ENCODE data around the gene SLC2A13. TPM values are rescaled to one million over a fixed set of nuclear protein-coding genes. Genes with fewer than 3 reads are reported as not detected.

Gene SLC2A13
- polyA plus RNA-seq, result 10 to 100 TPM in 1 of 4 donors, 1 to 10 TPM in 3; 1.1 to 28.5 (median 3.0) TPM
- long read RNA-seq, donor 1, full-length matches to known transcripts, result 5 of 5 reads
- long read RNA-seq, donor 1, partial matches to known transcripts, result 0 of 5 reads
- long read RNA-seq, donor 1, other reads (novel, unspliced or antisense), result 0 of 5 reads
- long read RNA-seq, donor 2, partial matches to known transcripts, result 0 of 1 reads
- long read RNA-seq, donor 2, other reads (novel, unspliced or antisense), result 0 of 1 reads
- long read RNA-seq, donor 3, partial matches to known transcripts, result 0 of 2 reads
- long read RNA-seq, donor 3, other reads (novel, unspliced or antisense), result 0 of 2 reads
- long read RNA-seq, donor 4, full-length matches to known transcripts, result 1 of 1 reads
- long read RNA-seq, donor 4, partial matches to known transcripts, result 0 of 1 reads
- long read RNA-seq, donor 4, other reads (novel, unspliced or antisense), result 0 of 1 reads
- long read RNA-seq, donor 5, full-length matches to known transcripts, result 2 of 2 reads
- long read RNA-seq, donor 5, partial matches to known transcripts, result 0 of 2 reads
- long read RNA-seq, donor 5, other reads (novel, unspliced or antisense), result 0 of 2 reads
- long read RNA-seq, donor 6, result 0 reads
- long read RNA-seq, donor 7, result 0 reads
- long read RNA-seq, donor 8, result 0 reads
- long read RNA-seq, donor 9, full-length matches to known transcripts, result 1 of 1 reads
- long read RNA-seq, donor 9, partial matches to known transcripts, result 0 of 1 reads
- long read RNA-seq, donor 9, other reads (novel, unspliced or antisense), result 0 of 1 reads
- long read RNA-seq, donor 10, full-length matches to known transcripts, result 8 of 8 reads
- long read RNA-seq, donor 10, partial matches to known transcripts, result 0 of 8 reads
- long read RNA-seq, donor 10, other reads (novel, unspliced or antisense), result 0 of 8 reads

DNA sequence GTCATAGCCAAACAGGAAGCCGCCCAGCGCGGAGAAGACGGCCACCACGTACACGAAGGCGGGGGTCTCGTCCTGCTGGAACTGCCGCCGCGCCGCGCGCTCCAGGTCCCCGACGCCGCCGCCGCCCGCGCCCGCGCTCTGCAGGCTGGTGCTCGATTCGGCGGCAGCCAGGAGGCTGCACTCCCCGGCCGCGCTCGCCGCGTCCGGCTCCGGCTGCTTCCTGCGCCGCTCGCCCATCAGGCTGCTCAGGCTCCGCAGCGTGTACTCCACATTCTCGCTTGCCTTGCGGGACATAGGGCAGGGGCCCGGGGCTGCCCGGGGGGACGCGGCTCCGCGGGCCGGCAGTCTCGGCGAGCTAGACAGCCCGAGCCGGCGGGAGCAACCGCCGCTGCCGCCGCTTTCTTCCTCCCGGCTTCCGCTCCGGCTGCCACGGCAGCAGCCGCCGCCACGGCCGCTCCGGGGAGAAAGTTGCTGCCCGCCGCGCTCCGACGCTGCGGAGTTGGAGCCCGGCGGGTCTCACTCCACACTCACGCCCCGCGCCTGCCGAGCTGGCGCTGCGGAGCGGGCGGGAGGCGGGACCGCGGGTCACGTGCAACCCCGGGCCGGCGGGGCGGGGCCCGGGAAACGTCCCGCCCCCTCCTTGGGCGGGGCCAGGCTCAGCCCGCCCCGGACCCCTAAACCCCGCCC, at the start of gene SLC2A13:
Gene SLC2A13 (minus strand): TSS at position 567 of the 687 bp plus-strand sequence. CDS start 273 bp downstream, at position 294.
- no peaks in the 10 kb centered on the region for H3K36me3 ChIP-seq (ENCODE audit: control insufficient read depth in 3 of 3, insufficient read depth in 2 of 3, low read depth in 1 of 3, low read length in 3 of 3)
- no peaks in the 10 kb centered on the region for H3K9me3 ChIP-seq (ENCODE audit: control insufficient read depth in 2 of 2, insufficient read depth in 1 of 2, low read depth in 1 of 2, low read length in 1 of 2)
- peak; percentile 80 to 86 for DNase-seq
- peak within 1 kb of the TSS; percentile 68 to 81 (median 73) for H3K4me3 ChIP-seq (ENCODE audit: low read depth in 1 of 3, low read length in 3 of 3)
- peak within 1 kb of the TSS; percentile 35 to 81 (median 52) for H3K27ac ChIP-seq (ENCODE audit: low read depth in 1 of 3, low read length in 2 of 3)
- H3K27me3 ChIP-seq (ENCODE audit: control insufficient read depth in 3 of 3, insufficient read depth in 3 of 3, low read length in 3 of 3), result no peaks in the 10 kb centered on the region
- no peak for FAIRE-seq
- peaks cover 0 to 21% (median 1%) of the 10 kb centered on the region in 3 donors for H3K4me1 ChIP-seq (ENCODE audit: control insufficient read depth in 3 of 3, insufficient read depth in 2 of 3, low read depth in 1 of 3, low read length in 2 of 3)
- 0 to 1% (median 0%) methylated on average over 39 to 97 of the region's 97 CpGs for WGBS, 3 donors

DNA sequence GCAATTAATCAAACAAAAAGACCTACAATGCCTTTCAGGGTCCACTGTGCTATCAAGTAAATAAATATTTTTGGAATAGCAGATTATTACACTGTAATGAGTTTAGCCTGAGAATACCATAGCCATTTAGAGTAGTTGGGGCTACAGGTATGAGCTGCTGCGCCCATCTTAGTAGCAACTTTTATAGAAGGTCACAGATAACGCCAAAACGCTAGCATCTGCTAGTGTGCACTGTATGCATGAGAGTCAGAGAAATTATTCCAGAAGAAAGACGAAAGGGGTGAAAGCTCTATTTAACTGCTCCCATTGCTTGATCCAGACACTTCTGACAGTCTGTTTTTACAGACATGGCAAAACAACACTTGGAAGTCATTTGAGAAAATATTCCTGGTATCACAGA, 48.5 kb upstream of the SLC2A13 start:
- WGBS, 3 donors, result 81 to 84% (median 84%) methylated on average over 4 of the region's 4 CpGs
- no peaks in the 10 kb centered on the region for H3K9me3 ChIP-seq (ENCODE audit: control insufficient read depth in 2 of 2, insufficient read depth in 1 of 2, low read depth in 1 of 2, low read length in 1 of 2)
- DNase-seq, result no peak
- H3K36me3 ChIP-seq (ENCODE audit: control insufficient read depth in 3 of 3, insufficient read depth in 2 of 3, low read depth in 1 of 3, low read length in 3 of 3), result no peaks in the 10 kb centered on the region
- H3K4me3 ChIP-seq (ENCODE audit: low read depth in 1 of 3, low read length in 3 of 3), result no peak overlapping the region
- no peak for FAIRE-seq
- no peak overlapping the region for H3K27ac ChIP-seq (ENCODE audit: low read depth in 1 of 3, low read length in 2 of 3)
- H3K27me3 ChIP-seq (ENCODE audit: control insufficient read depth in 3 of 3, insufficient read depth in 3 of 3, low read length in 3 of 3), result no peaks in the 10 kb centered on the region
- H3K4me1 ChIP-seq (ENCODE audit: control insufficient read depth in 3 of 3, insufficient read depth in 2 of 3, low read depth in 1 of 3, low read length in 2 of 3), result no peaks in the 10 kb centered on the region

DNA sequence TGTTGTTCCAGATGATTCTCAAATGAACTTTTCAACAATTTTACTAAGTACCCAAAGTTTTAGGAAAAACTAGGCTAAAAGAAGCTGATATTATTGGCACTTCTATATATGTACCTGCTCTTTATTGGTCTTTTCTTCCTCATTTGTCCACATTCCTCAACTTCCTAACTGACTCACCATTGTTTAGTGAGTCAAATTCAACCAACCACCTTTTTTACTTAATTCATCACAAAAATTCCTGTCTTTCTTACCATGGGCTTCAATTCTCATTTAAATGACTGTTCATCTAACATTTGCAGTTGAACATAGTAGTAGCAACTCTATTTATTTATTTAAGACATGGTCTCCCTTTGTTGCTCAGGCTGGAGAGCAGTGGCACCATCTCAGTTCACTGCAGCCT, 47.6 kb upstream of the SLC2A13 start:
- H3K27ac ChIP-seq (ENCODE audit: low read depth in 1 of 3, low read length in 2 of 3), result no peak overlapping the region
- DNase-seq, result no peak
- H3K9me3 ChIP-seq (ENCODE audit: control insufficient read depth in 2 of 2, insufficient read depth in 1 of 2, low read depth in 1 of 2, low read length in 1 of 2), result no peaks in the 10 kb centered on the region
- no peaks in the 10 kb centered on the region for H3K27me3 ChIP-seq (ENCODE audit: control insufficient read depth in 3 of 3, insufficient read depth in 3 of 3, low read length in 3 of 3)
- FAIRE-seq, result no peak
- H3K4me1 ChIP-seq (ENCODE audit: control insufficient read depth in 3 of 3, insufficient read depth in 2 of 3, low read depth in 1 of 3, low read length in 2 of 3), result no peaks in the 10 kb centered on the region
- no peak overlapping the region for H3K4me3 ChIP-seq (ENCODE audit: low read depth in 1 of 3, low read length in 3 of 3)
- no peaks in the 10 kb centered on the region for H3K36me3 ChIP-seq (ENCODE audit: control insufficient read depth in 3 of 3, insufficient read depth in 2 of 3, low read depth in 1 of 3, low read length in 3 of 3)

DNA sequence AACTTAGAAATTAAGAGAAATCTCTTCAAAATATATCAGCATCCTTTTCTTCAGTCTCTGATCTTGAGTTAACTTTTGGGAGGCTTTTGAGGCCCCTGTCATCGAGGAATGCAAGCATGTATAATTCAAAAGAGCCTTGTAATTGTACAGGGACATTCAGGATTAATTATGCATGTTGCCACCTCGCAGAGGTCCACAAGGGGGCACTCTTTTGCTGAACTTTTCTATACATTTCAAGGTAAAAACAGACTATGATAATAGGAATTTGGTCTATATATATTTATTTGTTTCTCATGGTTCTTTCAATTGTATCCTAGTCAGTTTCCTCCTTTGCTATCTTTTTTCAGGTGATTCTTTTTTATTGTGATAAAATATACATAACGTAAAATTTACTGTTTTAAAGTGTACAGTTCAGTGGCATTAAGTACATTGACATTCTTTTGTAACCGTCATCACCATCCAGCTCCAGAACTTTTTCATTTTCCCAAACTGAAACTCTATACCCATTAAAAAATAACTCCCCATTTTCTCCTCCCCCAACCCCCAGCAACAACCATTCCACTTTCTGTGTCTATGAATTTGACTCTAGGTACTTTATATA, 47.0 kb upstream of the SLC2A13 start:
- WGBS, 3 donors, result 33 to 35% (median 34%) methylated on average over 4 of the region's 4 CpGs
- DNase-seq (peak; percentile 37 to 40), FAIRE-seq (peak; percentile 39)
- H3K4me1 ChIP-seq (ENCODE audit: control insufficient read depth in 3 of 3, insufficient read depth in 2 of 3, low read depth in 1 of 3, low read length in 2 of 3), result no peaks in the 10 kb centered on the region
- no peaks in the 10 kb centered on the region for H3K9me3 ChIP-seq (ENCODE audit: control insufficient read depth in 2 of 2, insufficient read depth in 1 of 2, low read depth in 1 of 2, low read length in 1 of 2)
- H3K36me3 ChIP-seq (ENCODE audit: control insufficient read depth in 3 of 3, insufficient read depth in 2 of 3, low read depth in 1 of 3, low read length in 3 of 3), result no peaks in the 10 kb centered on the region
- no peak overlapping the region for H3K27ac ChIP-seq (ENCODE audit: low read depth in 1 of 3, low read length in 2 of 3)
- H3K4me3 ChIP-seq (ENCODE audit: low read depth in 1 of 3, low read length in 3 of 3), result no peak overlapping the region
- no peaks in the 10 kb centered on the region for H3K27me3 ChIP-seq (ENCODE audit: control insufficient read depth in 3 of 3, insufficient read depth in 3 of 3, low read length in 3 of 3)

DNA sequence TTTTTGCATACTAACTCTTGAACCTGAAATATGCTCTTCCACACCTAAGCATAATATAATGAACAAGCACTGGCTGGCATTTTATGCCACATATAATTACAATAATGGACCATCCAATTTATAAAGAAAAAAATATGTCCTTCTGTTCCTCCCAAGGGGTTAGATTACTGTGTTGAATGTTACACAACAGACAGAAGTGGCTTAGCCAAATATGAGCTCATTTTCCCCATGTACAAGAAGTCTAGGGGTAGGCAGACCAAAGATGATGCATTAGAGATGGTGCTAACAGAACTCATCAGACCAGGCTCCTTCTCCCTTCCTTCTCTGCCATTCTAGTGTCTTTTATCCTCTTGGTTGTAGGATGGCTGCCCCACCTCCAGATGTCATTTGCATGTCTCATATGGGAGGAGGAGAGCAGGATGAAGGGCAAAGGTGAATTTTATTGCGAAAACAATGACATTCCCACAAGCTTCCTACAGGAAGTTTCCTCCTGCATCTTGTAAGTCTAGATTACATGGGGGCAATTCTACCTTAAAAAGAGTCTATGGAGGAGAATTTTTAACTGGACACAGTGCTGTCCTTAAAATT, 43.9 kb upstream of the SLC2A13 start:
- Histone ChIP-seq H3K27me3 (ENCODE audit: control insufficient read depth in 3 of 3, insufficient read depth in 3 of 3, low read length in 3 of 3) (no peaks in the 10 kb centered on the region), H3K4me3 (ENCODE audit: low read depth in 1 of 3, low read length in 3 of 3) (no peak overlapping the region), H3K27ac (ENCODE audit: low read depth in 1 of 3, low read length in 2 of 3) (no peak overlapping the region), H3K9me3 (ENCODE audit: control insufficient read depth in 2 of 2, insufficient read depth in 1 of 2, low read depth in 1 of 2, low read length in 1 of 2) (no peaks in the 10 kb centered on the region), H3K4me1 (ENCODE audit: control insufficient read depth in 3 of 3, insufficient read depth in 2 of 3, low read depth in 1 of 3, low read length in 2 of 3) (no peaks in the 10 kb centered on the region), H3K36me3 (ENCODE audit: control insufficient read depth in 3 of 3, insufficient read depth in 2 of 3, low read depth in 1 of 3, low read length in 3 of 3) (no peaks in the 10 kb centered on the region)
- DNase-seq (peak; percentile 11 to 28), FAIRE-seq (no peak)
- WGBS, 3 donors, result 18 to 62% (median 41%) methylated on average over 1 of the region's 1 CpG

DNA sequence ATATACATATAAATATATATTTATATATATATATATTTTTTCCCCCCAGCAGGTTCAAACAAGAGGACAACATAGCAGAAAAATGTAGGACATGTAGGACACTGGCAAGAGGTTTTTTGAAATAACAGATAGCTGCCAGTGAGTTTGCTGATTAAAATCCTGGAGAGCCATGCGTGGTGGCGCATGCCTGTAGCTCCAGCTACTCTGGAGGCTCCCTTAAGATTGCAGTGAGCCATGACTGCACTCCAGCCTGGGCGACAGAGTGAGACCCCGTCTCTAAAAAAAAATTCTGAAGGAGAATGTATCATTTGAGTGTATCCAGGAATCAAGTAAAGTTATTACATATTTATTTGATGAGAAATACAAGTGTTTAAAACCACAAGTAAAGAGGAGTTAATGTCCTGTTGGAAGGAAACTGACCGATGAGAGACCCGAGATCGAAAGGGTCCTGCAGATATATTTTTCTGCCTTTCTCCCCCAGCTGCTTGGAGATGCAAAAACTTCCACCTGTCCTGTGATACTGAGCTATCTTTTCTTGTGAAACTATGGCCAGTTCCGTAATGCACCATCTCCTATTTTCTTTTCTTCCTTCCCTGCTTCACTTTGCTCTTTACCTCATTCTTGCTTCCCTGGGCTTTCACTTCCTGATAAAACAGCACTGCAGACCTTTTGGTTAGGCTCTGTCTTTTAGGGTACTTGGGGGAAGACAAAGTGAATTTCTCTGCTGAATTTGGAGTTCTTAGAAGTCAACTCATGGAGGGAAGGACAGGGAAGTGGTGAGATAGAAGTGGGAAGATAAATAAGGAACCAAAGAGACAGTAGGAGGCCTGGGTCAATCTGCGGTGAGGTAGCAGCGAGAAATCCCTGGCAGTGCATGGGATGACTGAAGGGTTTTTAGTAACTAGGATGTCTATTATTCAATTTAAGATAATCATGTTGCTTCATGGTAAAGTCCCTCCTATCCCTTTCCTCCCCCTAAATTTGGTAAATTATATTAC, 41.2 kb upstream of the SLC2A13 start:
- Histone ChIP-seq H3K4me3 (ENCODE audit: low read depth in 1 of 3, low read length in 3 of 3) (no peak overlapping the region), H3K27ac (ENCODE audit: low read depth in 1 of 3, low read length in 2 of 3) (no peak overlapping the region), H3K4me1 (ENCODE audit: control insufficient read depth in 3 of 3, insufficient read depth in 2 of 3, low read depth in 1 of 3, low read length in 2 of 3) (no peaks in the 10 kb centered on the region), H3K36me3 (ENCODE audit: control insufficient read depth in 3 of 3, insufficient read depth in 2 of 3, low read depth in 1 of 3, low read length in 3 of 3) (no peaks in the 10 kb centered on the region), H3K27me3 (ENCODE audit: control insufficient read depth in 3 of 3, insufficient read depth in 3 of 3, low read length in 3 of 3) (no peaks in the 10 kb centered on the region), H3K9me3 (ENCODE audit: control insufficient read depth in 2 of 2, insufficient read depth in 1 of 2, low read depth in 1 of 2, low read length in 1 of 2) (no peaks in the 10 kb centered on the region)
- 67 to 81% (median 79%) methylated on average over 10 of the region's 10 CpGs for WGBS, 3 donors
- peak in 1 of 2 donors; percentile 5 for DNase-seq
- FAIRE-seq, result no peak

DNA sequence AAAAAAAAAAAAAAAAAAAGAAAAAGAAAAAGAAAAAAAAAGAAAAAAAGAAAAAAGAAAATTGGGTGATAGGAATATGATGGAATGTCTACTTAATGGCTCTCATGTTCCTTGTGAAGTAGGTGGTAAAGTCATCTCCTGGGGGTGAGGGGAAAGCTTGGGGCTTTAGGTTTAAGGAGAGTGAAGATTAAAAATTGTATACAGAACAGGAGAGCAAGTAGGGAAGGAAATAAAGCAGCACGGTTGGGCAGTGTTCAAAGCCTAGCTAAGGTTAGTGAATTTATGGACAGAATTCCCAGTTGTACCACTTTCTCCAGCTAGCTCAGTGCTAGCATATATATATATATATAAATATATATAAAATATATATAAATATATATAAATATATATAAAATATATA, 40.0 kb upstream of the SLC2A13 start:
- H3K9me3 ChIP-seq (ENCODE audit: control insufficient read depth in 2 of 2, insufficient read depth in 1 of 2, low read depth in 1 of 2, low read length in 1 of 2), result no peaks in the 10 kb centered on the region
- no peaks in the 10 kb centered on the region for H3K4me1 ChIP-seq (ENCODE audit: control insufficient read depth in 3 of 3, insufficient read depth in 2 of 3, low read depth in 1 of 3, low read length in 2 of 3)
- WGBS, 3 donors, result 45 to 73% (median 54%) methylated on average over 1 of the region's 1 CpG
- H3K4me3 ChIP-seq (ENCODE audit: low read depth in 1 of 3, low read length in 3 of 3), result no peak overlapping the region
- FAIRE-seq (no peak), DNase-seq (no peak)
- no peaks in the 10 kb centered on the region for H3K36me3 ChIP-seq (ENCODE audit: control insufficient read depth in 3 of 3, insufficient read depth in 2 of 3, low read depth in 1 of 3, low read length in 3 of 3)
- H3K27me3 ChIP-seq (ENCODE audit: control insufficient read depth in 3 of 3, insufficient read depth in 3 of 3, low read length in 3 of 3), result no peaks in the 10 kb centered on the region
- no peak overlapping the region for H3K27ac ChIP-seq (ENCODE audit: low read depth in 1 of 3, low read length in 2 of 3)
